Measurements from ENCODE around the gene KRTAP10-3. TPM values are rescaled to one million over a fixed set of nuclear protein-coding genes. Genes with fewer than 3 reads are reported as not detected.
"Not testable (repeated sequence)": the region's sequence is repeated elsewhere in the genome, so short reads cannot be mapped to it uniquely, and the experiment has no call there.

The KRTAP10-3 gene
- total and polyA plus RNA-seq, 2 donors (not counting 3 experiments of a cell fraction or from before 2014, with no cell fraction given): not detected

GRCh38 chr21:44574457-44575306 is 16.1 kb upstream of the KRTAP10-3 start:
- H3K36me3 ChIP-seq (ENCODE audit: control insufficient read depth in 2 of 2, extremely low read depth in 1 of 2, insufficient read depth in 2 of 2, low read length in 2 of 2): no peaks in the 10 kb centered on the region
- TF ChIP-seq POLR2A (IDR thresholded peaks at IDR 0.05; ENCODE audit: low read depth, low read length): no peak
- TF ChIP-seq POLR2AphosphoS5 (IDR thresholded peaks at IDR 0.05; ENCODE audit: insufficient read depth, low read depth, low read length): no peak
- TF ChIP-seq JUN (IDR thresholded peaks at IDR 0.05; ENCODE audit: borderline replicate concordance, insufficient read depth, insufficient read length, low read depth): no peak
- no peak for TF ChIP-seq MYC (IDR thresholded peaks at IDR 0.05; ENCODE audit: low read depth, low read length)
- no peak for TF ChIP-seq EZH2 (IDR thresholded peaks at IDR 0.05; ENCODE audit: borderline replicate concordance, low read depth, low read length, severe bottlenecking)
- no TSS peak for BruUV-seq (replicated peaks)
- no peak overlapping the region for H3K9ac ChIP-seq (replicated peaks; ENCODE audit: extremely low read depth, insufficient read depth, low read length)
- no peak overlapping the region for H3K27ac ChIP-seq (ENCODE audit: insufficient read depth, low read depth, low read length)
- H3K4me3 ChIP-seq (replicated peaks in 1 of 3; ENCODE audit: insufficient read depth in 1 of 3, low read depth in 1 of 3, low read length in 3 of 3): no peak overlapping the region
- dilution Hi-C loops (cut with MboI; ENCODE audit: extremely low pct_ligation_motif_present, low sequenced_read_pairs) (no loop called here), intact Hi-C loops (cut with micrococcal nuclease) (no loop called here)
- POLR2A ChIA-PET: no interaction called here
- H2AFZ ChIP-seq (ENCODE audit: low read depth, low read length): no peak overlapping the region
- CTCF ChIA-PET: interaction anchor here (1.3 kb wide), 1 partner anchor 219 kb away, joined by 4 read pairs; no protein-coding TSS in a partner anchor
- H3K79me2 ChIP-seq (ENCODE audit: control insufficient read depth, insufficient read depth, low read length): no peaks in the 10 kb centered on the region
- FAIRE-seq (no peak), DNase-seq (ENCODE audit: low read depth, low spot score) (no peak)
- H4K20me1 ChIP-seq (replicated peaks; ENCODE audit: control insufficient read depth, extremely low read depth, insufficient read depth, low read length): no peaks in the 10 kb centered on the region
- H3K9me3 ChIP-seq (replicated peaks; ENCODE audit: control insufficient read depth, insufficient read depth, low read length): no peaks in the 10 kb centered on the region
- H3K4me1 ChIP-seq (ENCODE audit: control insufficient read depth, extremely low read depth, insufficient read depth, low read length): no peaks in the 10 kb centered on the region
- no peaks in the 10 kb centered on the region for H3K9me1 ChIP-seq (replicated peaks; ENCODE audit: control insufficient read depth, extremely low read depth, insufficient read depth, low read length)
- no peak overlapping the region for H3K4me2 ChIP-seq (ENCODE audit: insufficient read depth, low read length)
- H3K27me3 ChIP-seq (ENCODE audit: control insufficient read depth in 2 of 2, insufficient read depth in 2 of 2, low read length in 2 of 2): no peaks in the 10 kb centered on the region

GRCh38 chr21:44573630-44574456 is 15.2 kb upstream of the KRTAP10-3 start, which contains the start of gene KRTAP10-4:
KRTAP10-4 (plus strand) TSS chr21:44573729; CDS start chr21:44573759, 30 bp downstream.
- H3K27ac ChIP-seq (ENCODE audit: insufficient read depth, low read depth, low read length); H3K27me3 ChIP-seq (ENCODE audit: control insufficient read depth in 2 of 2, insufficient read depth in 2 of 2, low read length in 2 of 2); H3K79me2 ChIP-seq (ENCODE audit: control insufficient read depth, insufficient read depth, low read length); POLR2A ChIA-PET; H3K9ac ChIP-seq (replicated peaks; ENCODE audit: extremely low read depth, insufficient read depth, low read length); FAIRE-seq; H3K4me2 ChIP-seq (ENCODE audit: insufficient read depth, low read length); intact Hi-C loops (cut with micrococcal nuclease); H3K9me3 ChIP-seq (replicated peaks; ENCODE audit: control insufficient read depth, insufficient read depth, low read length); BruUV-seq (replicated peaks); H4K20me1 ChIP-seq (replicated peaks; ENCODE audit: control insufficient read depth, extremely low read depth, insufficient read depth, low read length); dilution Hi-C loops (cut with MboI; ENCODE audit: extremely low pct_ligation_motif_present, low sequenced_read_pairs); H3K36me3 ChIP-seq (ENCODE audit: control insufficient read depth in 2 of 2, extremely low read depth in 1 of 2, insufficient read depth in 2 of 2, low read length in 2 of 2); H3K9me1 ChIP-seq (replicated peaks; ENCODE audit: control insufficient read depth, extremely low read depth, insufficient read depth, low read length); DNase-seq (ENCODE audit: low read depth, low spot score); H3K4me1 ChIP-seq (ENCODE audit: control insufficient read depth, extremely low read depth, insufficient read depth, low read length); H2AFZ ChIP-seq (ENCODE audit: low read depth, low read length); H3K4me3 ChIP-seq (replicated peaks in 1 of 3; ENCODE audit: insufficient read depth in 1 of 3, low read depth in 1 of 3, low read length in 3 of 3): not testable (repeated sequence)
- CTCF ChIA-PET: interaction anchor here (0.7 to 1.3 kb wide), 2 partner anchors 18 to 220 kb away, joined by 3 to 4 read pairs; partner anchors contain the start of gene KRTAP10-6
